Neuronal stem cell (in vitro differentiated cells): ENCODE measurements around the gene BCAS3.

Source experiments
- DNase-seq: peaks from one replicate; pipeline ENCODE4 v3.0.0-alpha.2; 2013; ENCODE audit warnings: low spot score
- H2AFZ ChIP-seq: one replicate; pipeline ENCODE4 v1.6.1; 2013; ENCODE audit warnings: mild to moderate bottlenecking, low read length, inconsistent platforms
- H2AK5ac ChIP-seq: 2 replicates; pipeline ENCODE4 v1.6.1; 2013; ENCODE audit warnings: low read depth, mild to moderate bottlenecking, inconsistent platforms, low read length, moderate library complexity, mixed read lengths
- H2BK120ac ChIP-seq: 2 replicates; pipeline ENCODE4 v1.6.1; 2013; ENCODE audit warnings: low read depth, mild to moderate bottlenecking, inconsistent platforms, low read length, moderate library complexity, mixed read lengths
- H2BK12ac ChIP-seq: one replicate; pipeline ENCODE4 v1.6.1; 2013; ENCODE audit warnings: low read length, inconsistent platforms
- H2BK15ac ChIP-seq: 2 replicates; pipeline ENCODE4 v1.6.1; 2013; ENCODE audit warnings: mild to moderate bottlenecking, low read length, inconsistent platforms, mixed read lengths
- H2BK5ac ChIP-seq: one replicate; pipeline ENCODE4 v1.6.1; 2013; ENCODE audit warnings: inconsistent platforms, mild to moderate bottlenecking, low read length, moderate library complexity
- H3K14ac ChIP-seq: one replicate; pipeline ENCODE4 v1.6.1; 2013; ENCODE audit warnings: low read length, inconsistent platforms
- H3K18ac ChIP-seq: 2 replicates; pipeline ENCODE4 v1.6.1; 2013; ENCODE audit warnings: low read length, inconsistent platforms
- H3K23ac ChIP-seq: 2 replicates; pipeline ENCODE4 v1.6.1; 2013; ENCODE audit warnings: low read depth, mild to moderate bottlenecking, mixed read lengths, low read length, inconsistent platforms; ENCODE audit not compliant: poor library complexity
- H3K27ac ChIP-seq: replicated peaks from 3 replicates; pipeline ENCODE4 v1.5.1; 2013; ENCODE audit warnings: low read length, inconsistent platforms
- H3K27me3 ChIP-seq, 3 experiments: 2 replicates each; pipeline ENCODE4 v1.6.1; 2013; ENCODE audit warnings: low read length in 3 of 3, mild to moderate bottlenecking in 2 of 3, inconsistent platforms in 1 of 3, low read depth in 1 of 3, mixed read lengths in 1 of 3, moderate library complexity in 1 of 3; ENCODE audit not compliant: control insufficient read depth in 3 of 3, insufficient read depth in 3 of 3
- H3K36me3 ChIP-seq, 2 donors: replicated peaks in 1 of 2; 2 replicates each; pipeline ENCODE4 v1.6.1; 2013; ENCODE audit warnings: low read length in 2 of 2; ENCODE audit not compliant: control insufficient read depth in 2 of 2, insufficient read depth in 2 of 2
- H3K4ac ChIP-seq: 2 replicates; pipeline ENCODE4 v1.6.1; 2013; ENCODE audit warnings: inconsistent platforms, mild to moderate bottlenecking, low read length, moderate library complexity
- H3K4me1 ChIP-seq, 2 donors: 1 replicate in 1 of 2; 2 replicates in 1 of 2; pipeline ENCODE4 v1.6.1; 2013; ENCODE audit warnings: low read length in 2 of 2, low read depth in 1 of 2; ENCODE audit not compliant: control insufficient read depth in 2 of 2, insufficient read depth in 1 of 2
- H3K4me2 ChIP-seq: one replicate; pipeline ENCODE4 v1.6.1; 2013; ENCODE audit warnings: mild to moderate bottlenecking, low read length, inconsistent platforms; ENCODE audit not compliant: insufficient read depth, poor library complexity, severe bottlenecking
- H3K4me3 ChIP-seq, 2 donors: 2 replicates each; pipeline ENCODE4 v1.5.1; 2013; ENCODE audit warnings: low read length in 2 of 2, mild to moderate bottlenecking in 2 of 2, inconsistent platforms in 1 of 2, moderate library complexity in 1 of 2
- H3K79me1 ChIP-seq: one replicate; pipeline ENCODE4 v1.6.1; 2013; ENCODE audit warnings: low read depth, mild to moderate bottlenecking, inconsistent platforms, low read length, moderate library complexity
- H3K9ac ChIP-seq: one replicate; pipeline ENCODE4 v1.6.1; 2013; ENCODE audit warnings: mild to moderate bottlenecking, low read depth, low read length, inconsistent platforms; ENCODE audit not compliant: poor library complexity
- H3K9me3 ChIP-seq, 2 donors: replicated peaks in 1 of 2; 2 replicates each; pipeline versions ENCODE3 to v1.6.1; 2013; ENCODE audit warnings: low read length in 2 of 2, mild to moderate bottlenecking in 2 of 2, inconsistent platforms in 1 of 2, low read depth in 1 of 2, mixed read lengths in 1 of 2, moderate library complexity in 1 of 2; ENCODE audit not compliant: control insufficient read depth in 2 of 2, insufficient read depth in 1 of 2
- H4K8ac ChIP-seq: one replicate; pipeline ENCODE4 v1.6.1; 2013; ENCODE audit warnings: low read depth, mild to moderate bottlenecking, inconsistent platforms, low read length, moderate library complexity
- H4K91ac ChIP-seq: one replicate; pipeline ENCODE4 v1.6.1; 2013; ENCODE audit warnings: low read length, low read depth, mild to moderate bottlenecking, inconsistent platforms; ENCODE audit not compliant: poor library complexity
- WGBS, 2 donors: extraction: QIAGEN DNeasy Blood & Tissue Kit; methylation state at CpG; one replicate each; pipeline ENCODE4 v1.1.7; 2013; ENCODE audit warnings: missing lambda C conversion rate in 2 of 2, mixed read lengths in 1 of 2; ENCODE audit not compliant: insufficient read length in 2 of 2, insufficient replicate concordance in 1 of 2; ENCODE audit errors: extremely low coverage in 2 of 2; 5-methylcytosine and 5-hydroxymethylcytosine counted together

BCAS3 gene

DNA sequence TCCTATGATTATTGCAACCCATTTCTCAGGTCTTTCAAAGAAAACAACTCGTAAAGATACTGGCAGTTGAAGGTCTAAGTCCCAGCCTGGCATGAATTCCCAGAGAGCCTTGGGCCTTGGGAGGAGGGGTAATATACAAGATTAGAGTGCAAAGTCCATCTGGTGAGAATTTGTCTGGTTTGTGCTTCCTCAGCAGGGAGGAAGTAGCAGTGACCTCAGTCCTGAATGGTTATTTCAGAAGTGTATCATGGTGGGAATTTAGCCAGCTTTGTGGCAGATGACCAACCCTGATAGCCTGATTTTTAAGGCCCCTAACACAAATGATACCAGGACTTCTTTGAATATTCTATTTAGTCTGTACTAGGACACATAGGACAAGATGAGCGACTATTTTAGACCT lies 570.7 kb downstream of the BCAS3 start:
- H3K4me3 ChIP-seq: no peak overlapping the region
- H2AK5ac ChIP-seq: no peak overlapping the region
- H3K9me3 ChIP-seq: no peaks in the 10 kb centered on the region
- H4K8ac ChIP-seq: no peak overlapping the region
- H2BK12ac ChIP-seq: no peak overlapping the region
- no peak overlapping the region for H3K4ac ChIP-seq
- no peak overlapping the region for H4K91ac ChIP-seq
- H3K79me1 ChIP-seq: no peaks in the 10 kb centered on the region
- no peak overlapping the region for H2AFZ ChIP-seq
- no peak overlapping the region for H3K18ac ChIP-seq
- no peak overlapping the region for H3K14ac ChIP-seq
- no peak overlapping the region for H3K4me2 ChIP-seq
- no peak overlapping the region for H2BK120ac ChIP-seq
- no peak overlapping the region for H2BK5ac ChIP-seq
- H3K27me3 ChIP-seq: no peaks in the 10 kb centered on the region
- H3K23ac ChIP-seq: no peak overlapping the region
- H3K9ac ChIP-seq: no peak overlapping the region
- H2BK15ac ChIP-seq: no peak overlapping the region
- WGBS, 2 donors: no CpG with 5 or more reads among the region's 2 CpGs
- no peak for DNase-seq
- H3K27ac ChIP-seq: no peak overlapping the region
- H3K4me1 ChIP-seq: peaks cover under 1 to 2% of the 10 kb centered on the region in 2 donors
- H3K36me3 ChIP-seq: no peaks in the 10 kb centered on the region

DNA sequence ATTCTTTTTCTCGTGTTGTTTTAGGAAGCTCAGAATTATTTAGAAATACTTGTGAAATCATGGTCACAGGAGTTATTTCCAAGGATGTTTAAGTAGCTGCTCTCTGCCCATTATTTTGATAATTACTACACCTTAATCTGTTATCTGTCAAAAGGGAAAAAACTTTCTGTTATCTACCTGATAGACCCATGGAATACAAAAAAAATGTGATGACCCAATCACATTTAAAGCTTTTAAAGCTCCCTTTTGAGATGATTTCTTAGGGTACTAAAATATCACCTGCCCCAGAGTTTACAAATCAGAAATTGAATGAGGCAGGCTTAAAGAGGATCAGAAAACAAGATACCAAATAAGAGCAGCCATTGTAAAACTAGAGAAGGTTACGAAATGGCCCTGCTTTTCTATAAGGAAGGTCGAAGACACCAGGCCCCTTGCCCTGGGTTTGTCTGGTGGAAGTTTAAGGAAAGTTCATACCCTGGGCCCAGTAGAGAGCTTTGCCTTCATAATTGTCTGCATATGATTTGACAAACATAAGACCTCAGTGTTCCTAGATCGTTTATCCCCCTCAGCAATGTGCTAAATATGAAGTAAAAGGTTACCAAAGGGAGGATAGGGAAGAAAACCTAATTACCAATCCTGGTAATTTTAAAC lies 572.1 kb downstream of the BCAS3 start:
- Histone ChIP-seq H3K27ac (no peak overlapping the region), H3K14ac (no peak overlapping the region), H3K4me2 (no peak overlapping the region), H3K79me1 (no peaks in the 10 kb centered on the region), H3K4ac (no peak overlapping the region), H3K27me3 (no peaks in the 10 kb centered on the region), H3K9ac (no peak overlapping the region), H4K8ac (no peak overlapping the region), H2AK5ac (no peak overlapping the region), H2BK120ac (no peak overlapping the region), H2AFZ (no peak overlapping the region), H2BK5ac (no peak overlapping the region), H2BK12ac (no peak overlapping the region), H3K23ac (no peak overlapping the region), H3K4me3 (no peak overlapping the region), H2BK15ac (no peak overlapping the region), H3K4me1 (peaks cover 2 to 5% of the 10 kb centered on the region in 2 donors), H4K91ac (no peak overlapping the region), H3K9me3 (no peaks in the 10 kb centered on the region), H3K36me3 (no peaks in the 10 kb centered on the region), H3K18ac (no peak overlapping the region)
- DNase-seq: no peak
- WGBS, 2 donors: no CpG with 5 or more reads among the region's 4 CpGs

DNA sequence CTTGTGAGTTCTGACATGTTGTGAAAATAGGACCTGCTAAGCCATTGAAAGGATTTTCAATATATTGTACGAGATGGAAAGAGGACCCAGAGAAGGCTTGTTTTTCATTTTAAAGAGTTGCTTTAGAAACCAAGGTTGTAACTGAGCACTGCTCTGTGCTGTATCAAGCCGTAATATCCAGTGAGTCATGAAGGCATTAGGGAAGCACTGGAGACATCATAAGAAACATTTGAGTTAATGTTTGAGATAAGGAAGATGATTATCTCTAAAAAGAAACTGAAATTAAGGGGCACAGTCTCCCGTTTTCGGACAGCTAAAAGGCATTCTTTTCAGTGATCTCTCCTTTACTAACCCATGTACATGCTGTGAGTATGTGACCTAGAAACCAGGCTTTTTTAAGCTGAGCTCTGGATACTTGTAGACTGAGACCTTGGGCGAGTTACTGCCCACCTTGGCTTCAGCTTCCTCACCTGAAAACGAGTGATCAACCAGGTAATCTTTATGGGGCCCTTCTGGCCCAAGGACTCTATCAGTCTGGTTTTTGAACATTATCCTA lies 572.8 kb downstream of the BCAS3 start:
- no peak for DNase-seq
- Histone ChIP-seq H2AK5ac (no peak overlapping the region), H4K91ac (no peak overlapping the region), H3K9ac (no peak overlapping the region), H3K4me2 (no peak overlapping the region), H3K18ac (no peak overlapping the region), H3K9me3 (no peaks in the 10 kb centered on the region), H3K27me3 (no peaks in the 10 kb centered on the region), H2BK120ac (no peak overlapping the region), H3K14ac (no peak overlapping the region), H3K4ac (no peak overlapping the region), H3K79me1 (no peaks in the 10 kb centered on the region), H4K8ac (no peak overlapping the region), H2BK12ac (no peak overlapping the region), H2BK15ac (no peak overlapping the region), H3K4me1 (peaks cover 2 to 5% of the 10 kb centered on the region in 2 donors), H3K4me3 (no peak overlapping the region), H2AFZ (no peak overlapping the region), H3K36me3 (no peaks in the 10 kb centered on the region), H3K23ac (no peak overlapping the region), H3K27ac (no peak overlapping the region), H2BK5ac (no peak overlapping the region)
- WGBS, 2 donors: no CpG with 5 or more reads among the region's 6 CpGs

DNA sequence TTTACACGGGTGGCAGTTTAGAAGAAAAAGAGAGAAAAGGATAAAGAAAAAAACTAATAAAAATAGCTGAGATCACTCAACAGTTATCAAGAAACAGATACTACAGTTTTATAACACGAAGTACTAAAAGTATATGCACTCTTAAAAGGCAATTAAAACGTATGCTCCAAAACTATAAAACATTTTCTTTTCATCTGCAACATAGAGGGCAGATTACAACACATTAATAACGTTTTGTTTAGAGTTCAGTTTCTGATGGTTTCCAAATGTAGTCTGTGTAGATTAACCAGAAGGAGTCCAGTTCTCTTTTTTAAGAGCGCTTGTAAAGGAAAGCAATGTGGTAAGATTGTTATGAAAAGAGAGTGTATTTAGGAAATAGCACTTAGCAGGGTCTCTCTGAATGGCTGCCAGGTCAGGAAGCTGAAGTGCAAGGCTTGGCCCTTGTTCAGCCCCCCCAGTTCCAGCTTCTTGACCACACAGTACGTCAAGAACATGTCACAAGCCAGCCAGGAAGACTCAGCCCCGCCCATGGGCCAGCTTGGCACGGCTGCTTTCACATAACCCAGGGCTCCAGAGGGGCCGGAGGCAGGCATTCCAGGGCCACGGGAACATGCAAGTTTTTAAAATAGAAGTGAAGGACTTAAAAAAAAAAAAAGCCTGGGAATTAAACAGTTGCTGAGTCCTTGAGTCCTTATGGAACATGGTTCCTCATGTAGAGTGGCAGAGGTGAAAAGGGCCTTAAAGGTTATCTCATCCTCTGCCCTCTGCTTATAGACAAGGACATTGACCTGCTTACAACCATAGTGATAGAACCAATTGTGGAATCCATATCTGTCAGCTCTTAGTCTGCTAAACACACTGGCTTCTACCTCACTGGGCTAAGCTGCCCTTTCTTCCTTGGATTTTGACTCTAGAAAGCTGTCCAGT lies 574.6 kb downstream of the BCAS3 start:
- Histone ChIP-seq H3K23ac (no peak overlapping the region), H3K4me1 (peaks cover 2 to 5% of the 10 kb centered on the region in 2 donors), H3K14ac (no peak overlapping the region), H2BK120ac (no peak overlapping the region), H4K8ac (no peak overlapping the region), H2BK5ac (no peak overlapping the region), H2AK5ac (no peak overlapping the region), H2BK12ac (no peak overlapping the region), H3K4me3 (no peak overlapping the region), H3K36me3 (no peaks in the 10 kb centered on the region), H3K27me3 (no peaks in the 10 kb centered on the region), H3K18ac (no peak overlapping the region), H3K4me2 (no peak overlapping the region), H3K9me3 (no peaks in the 10 kb centered on the region), H2AFZ (no peak overlapping the region), H3K9ac (no peak overlapping the region), H3K27ac (no peak overlapping the region), H4K91ac (no peak overlapping the region), H2BK15ac (no peak overlapping the region), H3K79me1 (no peaks in the 10 kb centered on the region), H3K4ac (no peak overlapping the region)
- no peak for DNase-seq
- no CpG with 5 or more reads among the region's 10 CpGs for WGBS, 2 donors
